NCI-H128 (cell line): Measurements from ENCODE around the gene HCFC1.

Source experiments
- DNase-seq: peaks from one replicate; lab custom pipeline; 2025; ENCODE audit not compliant: unreplicated experiment; lab: John Stamatoyannopoulos, UW

The HCFC1 gene

GRCh38 chrX:153974726-153975286 lies 3.2 kb upstream of the HCFC1 start:
- no peak for DNase-seq

GRCh38 chrX:153974003-153974725 lies 2.5 kb upstream of the HCFC1 start:
- no peak for DNase-seq

- no peak for DNase-seq
Measured at GRCh38 chrX:153973127-153974002, 1.7 kb upstream of the HCFC1 start.

- peak; percentile 88 for DNase-seq
Measured at GRCh38 chrX:153972368-153973126, 929 bp upstream of the HCFC1 start, which contains the start of gene TMEM187. TMEM187 (plus strand) TSS chrX:153972754; CDS start chrX:153982063, 9,309 bp downstream.

- DNase-seq: peak; percentile 43
Measured at GRCh38 chrX:153971124-153971449, 531 bp downstream of the HCFC1 start.

- DNase-seq: no peak
Measured at GRCh38 chrX:153970357-153971123, 1.1 kb downstream of the HCFC1 start.

- DNase-seq: no peak
Measured at GRCh38 chrX:153969904-153970356, 1.7 kb downstream of the HCFC1 start.

GRCh38 chrX:153969125-153969903 lies 2.3 kb downstream of the HCFC1 start:
- no peak for DNase-seq

- no peak for DNase-seq
Measured at GRCh38 chrX:153968754-153969124, 2.9 kb downstream of the HCFC1 start.

- no peak for DNase-seq
Measured at GRCh38 chrX:153968255-153968654, 3.4 kb downstream of the HCFC1 start.

- no peak for DNase-seq
Measured at GRCh38 chrX:153967536-153968224, 3.9 kb downstream of the HCFC1 start.

GRCh38 chrX:153966841-153967535 lies 4.6 kb downstream of the HCFC1 start:
- no peak for DNase-seq

- DNase-seq: no peak
Measured at GRCh38 chrX:153966283-153966688, 5.3 kb downstream of the HCFC1 start.

- DNase-seq: no peak
Measured at GRCh38 chrX:153965406-153965805, 6.2 kb downstream of the HCFC1 start.

- no peak for DNase-seq
Measured at GRCh38 chrX:153964105-153964504, 7.5 kb downstream of the HCFC1 start.

GRCh38 chrX:153963546-153963945 lies 8.1 kb downstream of the HCFC1 start:
- DNase-seq: no peak

GRCh38 chrX:153961292-153961691 lies 10.3 kb downstream of the HCFC1 start:
- no peak for DNase-seq

GRCh38 chrX:153960786-153961185 lies 10.8 kb downstream of the HCFC1 start:
- DNase-seq: no peak
